A673 (cell line): Measurements from ENCODE around the gene DNAJC16. TPM values are rescaled to one million over a fixed set of nuclear protein-coding genes. Genes with fewer than 3 reads are reported as not detected.

Experiments
- BruUV-seq: library from RNA; stranded (reverse); fragments of 400-500 nt; replicated peaks from 2 replicates; lab custom pipeline; 2021; lab: Mats Ljungman, UMichigan
- CTCF ChIA-PET: fragments of 300-600 bp; sonication (Branson Sonifier 250); formaldehyde crosslinking; loops from one replicate; lab custom pipeline; 2022; ENCODE audit warnings: antibody characterized with exemption; lab: Charles Lee
- POLR2A ChIA-PET: fragments of 300-600 bp; sonication (Branson Sonifier 250); formaldehyde crosslinking; loops from one replicate; lab custom pipeline; 2022; ENCODE audit warnings: antibody characterized with exemption; ENCODE audit not compliant: low non-redundant PET; lab: Charles Lee
- DNase-seq: peaks from one replicate; pipeline ENCODE4 v3.0.0-alpha.2; 2015; ENCODE audit warnings: low spot score
- H3K27ac ChIP-seq: fragments of 200-600 bp; sonication (generic); 2 replicates; pipeline ENCODE4 v1.5.1; 2016; ENCODE audit warnings: mixed run types, low read depth, mild to moderate bottlenecking, mixed read lengths, antibody characterized with exemption, low read length; ENCODE audit not compliant: poor library complexity, severe bottlenecking
- H3K27me3 ChIP-seq: fragments of 200-600 bp; sonication (generic); replicated peaks from 2 replicates; pipeline ENCODE4 v1.6.1; 2017; ENCODE audit warnings: mixed run types, low read depth, mild to moderate bottlenecking, mixed read lengths, antibody characterized with exemption, low read length; ENCODE audit not compliant: insufficient read depth, poor library complexity
- H3K36me3 ChIP-seq: fragments of 200-600 bp; sonication (generic); 2 replicates; pipeline ENCODE4 v1.6.1; 2016; ENCODE audit warnings: mixed run types, mild to moderate bottlenecking, mixed read lengths, antibody characterized with exemption, low read length; ENCODE audit not compliant: insufficient read depth, poor library complexity, severe bottlenecking
- H3K4me1 ChIP-seq: fragments of 200-600 bp; sonication (generic); 2 replicates; pipeline ENCODE4 v1.6.1; 2017; ENCODE audit warnings: mixed run types, mild to moderate bottlenecking, mixed read lengths, antibody characterized with exemption, low read length; ENCODE audit not compliant: insufficient read depth, poor library complexity, severe bottlenecking
- H3K4me3 ChIP-seq: fragments of 200-600 bp; sonication (generic); 2 replicates; pipeline ENCODE4 v1.5.1; 2016; ENCODE audit warnings: low read depth, mixed run types, mild to moderate bottlenecking, mixed read lengths, low read length; ENCODE audit not compliant: poor library complexity, severe bottlenecking
- H3K9me3 ChIP-seq: fragments of 200-600 bp; sonication (generic); 2 replicates; pipeline ENCODE4 v1.6.1; 2016; ENCODE audit warnings: mixed run types, low read depth, mild to moderate bottlenecking, mixed read lengths, antibody characterized with exemption, low read length; ENCODE audit not compliant: poor library complexity, severe bottlenecking
- CTCF ChIP-seq: fragments of 300-800, 200-600 bp; sonication (generic); conservative IDR thresholded peaks from 2 replicates; pipeline ENCODE4 v1.5.1; 2017; ENCODE audit warnings: low read depth, mild to moderate bottlenecking, antibody characterized with exemption, low read length, moderate library complexity, mixed read lengths
- EZH2 ChIP-seq: fragments of 200-600 bp; sonication (generic); IDR thresholded peaks from 2 replicates; pipeline ENCODE4 v1.6.1; 2017; ENCODE audit warnings: borderline replicate concordance, low read depth, mild to moderate bottlenecking, mixed read lengths, antibody characterized with exemption, low read length; ENCODE audit not compliant: poor library complexity, severe bottlenecking
- intact Hi-C: fragments of 100-400 bp; cut with micrococcal nuclease; formaldehyde crosslinking; loops from one replicate; pipeline ENCODE4 v1.10.0; 2022; ENCODE audit not compliant: unreplicated experiment
- total RNA-seq: library from RNA; stranded (reverse); gene quantifications from 2 replicates; pipeline ENCODE4 v1.2.3, GENCODE V29; 2021

Gene DNAJC16
- total RNA-seq, 1 experiment from 2014 or later, result 17.1 TPM

- POLR2A ChIA-PET, result interaction anchor here (0.5 kb wide), 1 partner anchor 13 kb away, joined by 5 read pairs; no protein-coding TSS in a partner anchor
- CTCF ChIA-PET, result interaction anchor here (0.7 kb wide), 1 partner anchor 85 kb away, joined by 6 read pairs; no protein-coding TSS in a partner anchor
- intact Hi-C loops, result no loop called here
These were observed 95.3 kb downstream of the DNAJC16 start for GRCh38 chr1:15621975-15622374.

GRCh38 chr1:15622712-15623373 lies 96.2 kb downstream of the DNAJC16 start:
- Histone ChIP-seq H3K27ac (no peak overlapping the region), H3K27me3 (no peaks in the 10 kb centered on the region), H3K4me1 (peaks cover 10% of the 10 kb centered on the region), H3K36me3 (peaks cover 16% of the 10 kb centered on the region), H3K4me3 (no peak overlapping the region), H3K9me3 (no peaks in the 10 kb centered on the region)
- no peak for DNase-seq
- TF ChIP-seq CTCF (no peak), EZH2 (no peak)
- BruUV-seq, result no TSS peak
- intact Hi-C loops, result no loop called here
- ChIA-PET POLR2A (interaction anchor here (0.5 kb wide), 1 partner anchor 12 kb away, joined by 5 read pairs; no protein-coding TSS in a partner anchor), CTCF (no interaction called here)

More at GRCh38 chr1:15621975-15622374, 95.3 kb downstream of the DNAJC16 start:
- no peak for TF ChIP-seq CTCF
- no peak for TF ChIP-seq EZH2
- peaks cover 7% of the 10 kb centered on the region for H3K36me3 ChIP-seq
- H3K9me3 ChIP-seq, result no peaks in the 10 kb centered on the region
- BruUV-seq, result no TSS peak
- H3K4me1 ChIP-seq, result peaks cover 10% of the 10 kb centered on the region
- no peak overlapping the region for H3K4me3 ChIP-seq
- H3K27ac ChIP-seq, result peak overlapping the region; percentile 5
- no peak for DNase-seq
- no peaks in the 10 kb centered on the region for H3K27me3 ChIP-seq

GRCh38 chr1:15623435-15623834 lies 96.8 kb downstream of the DNAJC16 start:
- no peaks in the 10 kb centered on the region for H3K27me3 ChIP-seq
- H3K4me3 ChIP-seq, result no peak overlapping the region
- H3K27ac ChIP-seq, result no peak overlapping the region
- DNase-seq, result no peak
- intact Hi-C loops, result no loop called here
- ChIA-PET POLR2A (no interaction called here), CTCF (no interaction called here)
- H3K9me3 ChIP-seq, result no peaks in the 10 kb centered on the region
- peaks cover 10% of the 10 kb centered on the region for H3K4me1 ChIP-seq
- BruUV-seq, result no TSS peak
- H3K36me3 ChIP-seq, result peaks cover 21% of the 10 kb centered on the region
- TF ChIP-seq CTCF (no peak), EZH2 (no peak)
